HCT116 (cell line): Measurements from ENCODE around the gene NUP42.

Experiments used
- CTCF ChIP-seq, 3 experiments: fragments of 200-600 bp in 1 of 3; sonication (generic) in 1 of 3; IDR thresholded peaks in 2 of 3; conservative IDR thresholded peaks in 1 of 3; 2 replicates each; pipeline ENCODE4 v1.5.1; 2012 to 2017; ENCODE audit warnings: low read depth in 2 of 3, low read length in 2 of 3, antibody characterized with exemption in 1 of 3, borderline replicate concordance in 1 of 3, control low read depth in 1 of 3, mild to moderate bottlenecking in 1 of 3, mixed read lengths in 1 of 3, mixed run types in 1 of 3, moderate library complexity in 1 of 3; ENCODE audit not compliant: insufficient read depth in 1 of 3
- EGR1 ChIP-seq: IDR thresholded peaks from 2 replicates; pipeline ENCODE4 v1.6.1; 2012; ENCODE audit warnings: low read depth
- JUND ChIP-seq: IDR thresholded peaks from 2 replicates; pipeline ENCODE4 v1.6.1; 2012
- POLR2A ChIP-seq: IDR thresholded peaks from 2 replicates; pipeline ENCODE4 v1.7.0; 2011; ENCODE audit warnings: borderline replicate concordance; ENCODE audit not compliant: insufficient read depth, insufficient read length; ENCODE audit errors: extremely low read depth
- TCF7L2 ChIP-seq: IDR thresholded peaks from 2 replicates; pipeline ENCODE4 v1.7.0; 2011; ENCODE audit warnings: borderline replicate concordance, inconsistent platforms; ENCODE audit not compliant: insufficient read depth, insufficient read length; ENCODE audit errors: extremely low read depth
- YY1 ChIP-seq: IDR thresholded peaks from 2 replicates; pipeline ENCODE4 v1.6.1; 2011; ENCODE audit warnings: low read length, low read depth, moderate library complexity, mild to moderate bottlenecking; ENCODE audit not compliant: insufficient replicate concordance; ENCODE audit errors: extremely low read depth
- ZBTB33 ChIP-seq: IDR thresholded peaks from 2 replicates; pipeline ENCODE4 v1.6.1; 2011; ENCODE audit warnings: mild to moderate bottlenecking, low read length, moderate library complexity; ENCODE audit not compliant: insufficient replicate concordance; ENCODE audit errors: extremely low read depth

GRCh38 chr7:23214423-23214822 is 32.6 kb downstream of the NUP42 start:
- TF ChIP-seq TCF7L2 (no peak), EGR1 (no peak), JUND (no peak), POLR2A (no peak), CTCF (IDR thresholded peaks at IDR 0.05 in 2 of 3, conservative IDR thresholded peaks at IDR 0.05 in 1 of 3; ENCODE audit: borderline replicate concordance in 1 of 3, insufficient read depth in 1 of 3, low read depth in 2 of 3, low read length in 2 of 3) (no peak), YY1 (no peak), ZBTB33 (no peak)
